GM12878 (cell line): ENCODE data around the gene SWI5.

Source experiments
- STAT1 ChIP-seq: fragments of 450-650 bp; conservative IDR thresholded peaks from 2 replicates; pipeline ENCODE4 v1.6.1; 2014; ENCODE audit warnings: antibody characterized with exemption, mild to moderate bottlenecking
- TAF1 ChIP-seq: IDR thresholded peaks from 2 replicates; pipeline ENCODE4 v1.6.1; 2011; ENCODE audit warnings: mild to moderate bottlenecking, low read depth, low read length, borderline replicate concordance
- USF2 ChIP-seq: IDR thresholded peaks from 2 replicates; pipeline ENCODE4 v1.6.1; 2011; ENCODE audit warnings: low read depth, low read length, improper control_type of control experiment, borderline replicate concordance
- ZNF274 ChIP-seq: IDR thresholded peaks from one replicate; pipeline ENCODE4 v1.8.0; 2011; ENCODE audit not compliant: insufficient read length, insufficient read depth
- TF ChIP-seq, protein P1 (sequence below): fragments of 450-650 bp; IDR thresholded peaks from 2 replicates; pipeline ENCODE4 v1.6.1; 2014; ENCODE audit warnings: mild to moderate bottlenecking

DNA sequence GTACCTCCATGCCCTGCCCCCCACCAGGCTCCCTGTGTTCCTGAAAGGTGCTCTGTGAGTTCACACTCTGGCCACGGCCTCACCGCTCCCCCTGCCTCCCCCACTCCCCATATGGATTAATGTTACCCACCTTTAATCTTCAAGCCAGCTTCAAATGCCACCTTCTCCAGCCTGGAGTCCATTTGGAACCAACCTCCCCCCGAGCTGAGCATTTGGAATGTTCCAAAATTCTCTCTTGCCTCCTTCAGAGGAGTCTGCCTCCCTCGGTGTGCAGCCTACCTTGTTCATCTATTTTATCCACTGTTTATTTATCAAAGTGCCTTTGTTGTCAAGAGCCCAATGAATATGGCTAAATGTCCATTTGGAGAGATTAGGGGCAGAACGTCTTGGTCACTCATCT is 4.6 kb upstream of the SWI5 start:
- TF ChIP-seq USF2 = no peak
- TF ChIP-seq TAF1 = no peak
- no peak for TF ChIP-seq STAT1
- TF ChIP-seq ZNF274 = no peak
- TF ChIP-seq, protein P1, sequence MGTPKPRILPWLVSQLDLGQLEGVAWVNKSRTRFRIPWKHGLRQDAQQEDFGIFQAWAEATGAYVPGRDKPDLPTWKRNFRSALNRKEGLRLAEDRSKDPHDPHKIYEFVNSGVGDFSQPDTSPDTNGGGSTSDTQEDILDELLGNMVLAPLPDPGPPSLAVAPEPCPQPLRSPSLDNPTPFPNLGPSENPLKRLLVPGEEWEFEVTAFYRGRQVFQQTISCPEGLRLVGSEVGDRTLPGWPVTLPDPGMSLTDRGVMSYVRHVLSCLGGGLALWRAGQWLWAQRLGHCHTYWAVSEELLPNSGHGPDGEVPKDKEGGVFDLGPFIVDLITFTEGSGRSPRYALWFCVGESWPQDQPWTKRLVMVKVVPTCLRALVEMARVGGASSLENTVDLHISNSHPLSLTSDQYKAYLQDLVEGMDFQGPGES = no peak
